HuH-7 (cell line): ENCODE measurements around the gene SRPK1.

Source experiments
- DNase-seq: peaks from one replicate; pipeline ENCODE4 v3.0.0; 2011; ENCODE audit warnings: low spot score

Gene SRPK1

DNA sequence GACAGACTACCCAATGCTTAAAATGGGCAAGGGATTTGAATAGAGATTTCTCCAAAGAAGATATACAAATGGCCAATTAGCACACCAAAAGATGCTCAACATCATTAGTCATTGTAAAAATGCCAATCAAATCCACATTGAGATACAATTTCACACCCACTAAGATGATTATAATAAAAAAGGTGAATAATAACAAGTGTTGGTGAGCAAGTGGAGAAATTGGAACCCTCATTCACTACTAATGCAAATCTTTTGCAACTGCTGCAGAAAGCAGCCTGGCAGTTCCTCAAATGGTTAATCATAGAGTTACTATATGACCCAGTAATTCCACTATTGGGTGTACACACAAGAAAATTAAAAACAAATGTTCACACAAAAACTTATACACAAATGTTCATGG is 103.4 kb downstream of the SRPK1 start:
- DNase-seq, result no peak

DNA sequence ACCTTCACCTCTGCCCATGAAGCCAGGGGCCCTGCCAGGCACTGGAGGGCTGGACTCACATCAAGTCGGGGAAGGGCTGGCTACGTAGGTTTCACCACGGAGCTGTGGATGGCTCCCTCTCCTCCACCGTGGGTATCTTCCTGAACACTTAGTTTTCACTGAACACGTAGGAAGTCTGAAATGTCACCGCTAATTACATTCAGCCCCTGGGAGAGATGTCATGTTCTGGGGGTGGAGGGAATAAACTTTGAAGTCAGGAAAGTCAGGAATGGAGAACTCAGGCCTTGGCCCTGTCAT is 109.3 kb downstream of the SRPK1 start:
- DNase-seq, result no peak

DNA sequence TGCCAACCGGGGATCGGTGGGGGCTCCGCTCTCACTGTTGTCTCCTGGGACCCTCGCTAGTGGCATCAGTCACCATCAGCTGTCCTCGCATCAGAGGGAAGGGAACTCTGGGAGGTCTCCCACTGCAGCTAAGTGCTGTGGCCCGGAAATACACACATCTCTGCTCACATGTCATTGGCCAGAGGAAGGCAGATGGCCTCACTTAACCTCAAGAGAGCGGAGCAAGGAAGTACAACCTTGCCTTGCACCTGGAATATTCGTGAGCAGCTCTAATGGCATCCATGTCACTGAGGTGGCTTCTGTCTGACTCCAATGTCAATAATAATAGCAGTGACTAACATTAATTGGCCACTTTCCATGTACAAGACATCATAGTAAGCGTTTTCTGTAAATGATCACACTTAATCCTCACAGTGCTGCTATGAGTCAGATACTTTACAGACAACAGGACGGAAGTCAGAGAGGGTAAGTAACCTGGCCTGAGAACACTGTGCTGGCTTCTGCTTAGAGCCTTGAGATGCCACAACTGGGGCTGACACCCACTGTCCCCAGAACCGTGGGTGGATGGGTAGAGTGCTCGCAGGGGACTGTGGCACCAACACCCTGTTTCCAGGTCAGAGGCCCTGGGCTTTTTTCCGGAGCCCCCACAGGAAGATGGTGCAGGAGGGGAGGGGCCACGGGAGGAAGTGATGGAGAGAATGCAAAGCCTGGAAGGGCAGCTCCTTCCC is 109.8 kb downstream of the SRPK1 start:
- DNase-seq, result no peak

DNA sequence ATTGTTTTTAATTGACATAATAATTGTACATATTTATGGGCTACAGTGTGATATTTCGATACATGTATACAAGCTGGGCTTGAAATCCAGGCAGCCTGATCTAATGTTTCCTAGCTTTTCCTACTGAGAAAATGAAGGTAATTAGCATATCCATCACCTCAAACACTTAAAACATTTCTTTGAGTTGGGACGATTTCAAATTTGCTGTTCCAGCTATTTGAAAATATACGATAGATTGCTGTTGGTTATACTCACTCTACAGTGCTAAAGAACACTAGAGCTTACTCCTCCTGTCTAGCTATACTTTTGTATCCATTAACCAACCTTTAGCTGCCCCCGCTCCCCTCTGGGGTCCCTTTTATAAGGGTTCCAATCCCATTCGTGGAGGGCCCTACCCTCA is 111.1 kb downstream of the SRPK1 start:
- DNase-seq, result no peak

DNA sequence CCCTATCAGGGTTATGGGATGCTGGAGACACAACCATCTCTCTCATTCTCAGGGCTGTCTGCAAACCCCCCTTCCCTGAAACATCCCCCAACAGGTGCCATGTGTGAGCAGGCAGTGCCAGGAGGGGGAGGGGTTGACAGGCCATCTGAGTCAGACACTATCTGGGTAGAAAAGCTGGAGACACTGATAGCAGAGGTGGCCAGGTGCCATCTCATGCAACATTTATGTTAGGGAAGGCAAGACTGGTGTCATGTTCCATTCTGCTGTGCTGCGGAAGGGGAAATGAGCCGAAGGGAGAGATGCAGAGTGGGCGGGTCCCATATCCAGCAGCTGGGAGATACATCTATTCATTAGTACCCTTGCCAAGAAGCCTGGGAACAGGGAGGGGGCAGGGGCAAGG is 112.2 kb downstream of the SRPK1 start:
- DNase-seq, result no peak

DNA sequence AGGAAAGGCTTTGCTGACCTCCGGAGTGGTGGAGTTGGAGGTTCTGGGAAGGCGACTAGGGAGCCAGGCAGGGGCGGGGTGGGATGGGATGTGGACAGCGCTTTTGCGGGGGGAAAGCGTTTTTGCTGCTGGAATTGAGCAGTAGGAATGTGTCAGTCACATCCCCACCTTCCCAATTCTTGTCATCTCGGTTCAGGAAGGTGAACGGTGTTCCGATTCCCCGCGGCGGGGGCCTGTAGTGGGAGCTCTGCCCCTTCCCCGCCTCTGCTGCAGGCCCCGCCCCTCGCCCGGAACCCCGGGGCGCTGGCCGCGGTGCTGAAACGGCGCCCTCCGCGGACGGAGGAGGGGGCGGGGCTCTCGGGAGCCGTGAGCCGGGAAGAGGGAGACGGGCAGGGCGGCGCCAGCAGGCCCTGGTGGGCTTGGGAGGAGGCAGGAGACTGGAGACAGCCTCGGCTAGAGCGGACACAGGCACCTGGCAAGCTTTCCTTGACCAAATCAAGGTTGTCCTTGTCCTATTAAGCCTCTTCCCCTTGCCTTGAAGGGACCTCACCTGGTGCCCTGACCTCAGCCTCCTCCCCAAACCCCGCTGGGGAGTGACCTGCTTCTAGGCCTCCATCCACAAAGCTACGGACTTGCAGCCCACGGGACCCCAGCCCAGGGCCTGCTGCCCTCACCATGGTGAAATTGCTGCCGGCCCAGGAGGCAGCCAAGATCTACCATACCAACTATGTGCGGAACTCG is 115.7 kb downstream of the SRPK1 start, which contains the start of gene LHFPL5:
Gene LHFPL5, plus strand, starts transcription at position 357 of the 741 bp plus-strand sequence. Its CDS starts 319 bp downstream, at position 676.
- DNase-seq, result peak; percentile 76

DNA sequence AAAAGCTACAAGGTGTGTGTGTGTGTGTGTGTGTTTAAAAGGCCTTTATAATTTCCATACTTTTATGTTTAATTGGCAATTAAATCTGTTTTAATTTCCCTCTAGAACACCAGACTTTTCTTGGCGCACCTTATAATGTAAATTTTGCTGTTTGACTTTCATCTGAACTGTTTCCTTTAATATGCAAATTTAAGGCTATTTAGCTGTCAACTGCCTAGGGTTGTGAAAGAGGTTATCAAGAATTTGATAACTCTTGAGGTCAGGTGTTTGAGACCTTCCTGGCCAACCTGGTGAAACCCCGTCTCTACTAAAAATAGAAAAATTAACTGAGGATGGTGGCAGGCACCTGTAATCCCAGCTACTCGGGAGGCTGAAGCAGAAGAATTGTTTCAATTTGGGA is 119.8 kb downstream of the SRPK1 start:
- DNase-seq, result no peak

DNA sequence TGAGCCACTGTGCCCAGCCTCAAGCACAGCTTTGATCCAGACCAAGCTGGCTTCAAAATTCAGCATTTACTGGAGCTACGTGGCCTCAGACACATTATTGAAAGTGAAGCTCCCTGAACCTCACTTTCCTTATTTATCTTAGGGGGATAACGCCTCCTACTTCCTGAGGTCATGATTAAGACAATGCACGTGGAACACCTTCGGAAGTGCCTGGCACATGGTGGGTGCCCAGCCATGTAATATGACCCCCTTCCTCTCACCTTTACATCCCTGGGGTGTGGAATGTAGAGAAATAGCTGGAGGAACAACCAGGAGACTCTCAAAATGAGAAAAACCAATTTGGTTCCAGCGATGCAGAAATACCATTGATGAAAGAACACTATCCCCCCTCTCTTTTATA is 122.2 kb downstream of the SRPK1 start:
- DNase-seq, result no peak

DNA sequence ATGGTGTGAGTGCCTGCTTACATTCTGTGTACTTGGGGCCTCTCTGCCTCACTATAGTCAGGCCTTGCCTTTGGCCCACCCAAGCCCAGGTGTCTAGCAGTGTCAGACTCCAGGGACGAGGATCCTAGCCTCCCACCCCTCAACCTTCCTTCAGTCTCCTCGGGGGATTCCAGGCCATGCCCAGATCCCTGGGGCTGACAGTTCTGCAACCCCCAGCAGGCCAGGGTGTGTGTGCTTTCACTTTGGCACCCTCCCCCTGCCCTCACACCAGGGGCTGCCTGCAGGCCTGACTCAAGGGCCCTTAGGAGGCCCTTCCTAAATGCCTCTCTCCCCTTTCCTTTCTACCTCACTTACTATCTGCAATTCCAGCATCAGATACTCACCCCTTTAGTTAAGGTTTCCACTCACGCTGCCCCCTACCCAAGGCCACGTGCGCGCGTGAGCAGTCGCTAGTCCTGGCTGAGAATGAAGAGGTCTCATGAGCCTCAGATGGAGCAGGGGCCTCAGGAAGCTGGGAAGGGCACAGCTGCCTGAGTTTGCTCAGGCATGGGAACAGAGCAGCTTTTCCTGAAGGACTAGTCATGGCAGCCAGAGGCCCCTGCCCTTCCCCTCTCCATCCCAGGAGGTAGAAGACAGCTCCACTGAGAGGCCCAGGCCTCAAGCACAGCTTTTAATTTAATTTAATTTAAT is 122.9 kb downstream of the SRPK1 start:
- DNase-seq, result no peak

DNA sequence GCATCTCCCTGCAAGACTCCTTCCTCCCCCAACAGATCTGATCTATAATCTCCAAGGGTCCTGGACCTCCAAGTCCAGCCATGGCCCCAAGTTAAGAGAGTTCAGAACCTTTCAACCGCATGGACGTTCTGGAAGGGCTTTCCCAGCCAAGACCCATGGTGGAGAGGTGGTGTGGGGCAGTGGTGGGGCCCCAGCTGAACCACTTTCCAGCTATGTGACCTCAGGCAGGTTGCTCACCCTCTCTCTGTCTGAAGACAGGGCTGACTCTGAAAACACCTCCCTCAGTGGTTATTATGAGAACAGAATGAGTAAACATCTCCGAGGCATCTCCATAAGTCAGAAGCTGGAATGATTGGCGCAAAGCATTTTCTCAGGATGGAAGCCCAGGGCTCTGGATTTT is 124.7 kb downstream of the SRPK1 start:
- DNase-seq, result no peak

DNA sequence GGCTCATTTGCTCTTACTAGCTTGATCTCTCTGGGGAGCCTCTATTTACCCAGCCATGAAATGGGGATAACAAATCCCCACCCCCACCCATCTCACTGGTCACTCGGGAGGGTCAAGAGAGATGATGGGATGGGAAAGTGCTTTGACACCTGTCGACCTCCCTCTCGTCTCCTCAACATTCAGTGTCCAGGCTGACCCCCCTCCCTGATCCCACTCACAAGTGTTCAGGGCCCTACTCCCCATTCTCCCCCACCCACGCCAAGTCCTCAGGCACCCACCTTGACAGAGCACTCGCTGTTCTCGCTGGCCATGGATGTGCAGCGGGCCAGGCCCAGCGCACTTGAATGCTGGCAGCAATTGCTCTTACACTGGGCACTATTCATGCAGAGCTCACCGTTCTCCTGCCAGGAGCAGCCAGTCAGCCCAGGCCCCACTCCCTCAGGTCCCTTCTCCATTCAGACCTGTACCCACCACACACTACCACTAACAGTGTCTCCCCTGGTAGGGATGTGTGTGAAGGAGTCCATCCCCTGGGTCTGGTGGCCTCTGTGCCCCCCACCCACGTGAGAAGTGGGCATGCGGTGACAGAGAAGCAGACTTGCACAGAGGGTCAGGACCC is 125.3 kb downstream of the SRPK1 start:
- DNase-seq, result no peak

DNA sequence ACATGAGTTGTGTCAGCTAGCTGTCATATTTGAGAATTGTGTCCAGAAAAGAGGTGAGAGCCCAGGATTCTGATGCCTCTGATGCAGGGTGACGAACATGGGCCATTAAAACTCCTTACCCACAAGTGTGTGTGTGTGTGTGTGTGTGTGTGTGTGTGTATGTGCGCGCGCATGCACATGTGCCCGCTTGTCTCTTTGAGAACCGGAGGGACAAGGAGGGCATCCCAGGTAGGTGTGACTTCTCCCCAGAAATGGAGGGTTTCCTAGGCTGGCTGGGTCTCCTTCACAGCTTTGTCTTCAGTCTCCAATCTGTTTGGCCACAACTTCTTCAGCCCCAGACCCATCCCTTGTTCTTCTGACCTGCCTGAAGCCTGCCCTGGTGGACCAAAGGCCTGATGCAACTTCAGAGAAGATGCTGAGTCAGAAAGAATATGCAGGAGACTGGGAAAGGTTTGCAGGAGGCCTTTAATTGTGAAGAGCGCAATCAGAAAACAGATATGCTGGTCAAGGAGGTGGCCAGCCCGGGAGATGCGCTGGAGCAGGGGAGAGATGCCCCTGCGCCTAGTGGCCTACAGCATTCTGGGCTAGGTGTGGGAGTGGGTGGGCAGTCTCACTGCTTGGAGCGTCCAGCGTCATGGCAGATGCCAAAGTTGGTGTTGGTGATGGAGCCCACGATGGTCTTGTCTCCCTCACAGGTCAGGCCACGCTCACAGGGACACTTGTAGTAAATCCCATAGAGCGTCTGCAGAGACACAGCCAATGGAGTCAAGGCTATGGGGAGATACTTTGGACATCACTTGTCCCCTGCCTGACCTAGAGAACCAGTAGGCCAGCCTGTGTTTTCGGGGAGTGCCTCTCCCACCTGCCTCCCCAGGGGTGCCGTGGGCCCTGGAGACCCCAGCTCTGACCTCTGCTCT is 126.1 kb downstream of the SRPK1 start:
- no peak for DNase-seq

DNA sequence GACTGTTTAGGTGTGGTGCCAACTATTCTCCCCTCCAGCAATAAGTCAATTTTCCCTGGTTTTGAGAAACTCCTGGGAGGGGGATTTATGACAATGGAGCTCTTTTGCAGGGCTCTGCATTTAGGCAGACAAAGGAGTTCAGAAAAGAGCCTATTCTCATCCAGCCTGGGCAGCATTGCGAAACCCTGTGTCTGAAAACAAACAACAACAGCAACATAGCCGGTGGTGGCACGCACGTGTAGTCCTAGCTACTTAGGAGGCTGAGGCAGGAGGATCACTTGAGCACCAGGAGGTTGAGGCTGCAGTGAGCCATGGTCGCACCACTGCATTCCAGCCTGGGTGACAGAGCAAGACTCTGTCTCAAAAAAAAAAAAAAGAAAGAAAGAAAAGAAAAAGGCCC is 130.2 kb downstream of the SRPK1 start:
- no peak for DNase-seq

DNA sequence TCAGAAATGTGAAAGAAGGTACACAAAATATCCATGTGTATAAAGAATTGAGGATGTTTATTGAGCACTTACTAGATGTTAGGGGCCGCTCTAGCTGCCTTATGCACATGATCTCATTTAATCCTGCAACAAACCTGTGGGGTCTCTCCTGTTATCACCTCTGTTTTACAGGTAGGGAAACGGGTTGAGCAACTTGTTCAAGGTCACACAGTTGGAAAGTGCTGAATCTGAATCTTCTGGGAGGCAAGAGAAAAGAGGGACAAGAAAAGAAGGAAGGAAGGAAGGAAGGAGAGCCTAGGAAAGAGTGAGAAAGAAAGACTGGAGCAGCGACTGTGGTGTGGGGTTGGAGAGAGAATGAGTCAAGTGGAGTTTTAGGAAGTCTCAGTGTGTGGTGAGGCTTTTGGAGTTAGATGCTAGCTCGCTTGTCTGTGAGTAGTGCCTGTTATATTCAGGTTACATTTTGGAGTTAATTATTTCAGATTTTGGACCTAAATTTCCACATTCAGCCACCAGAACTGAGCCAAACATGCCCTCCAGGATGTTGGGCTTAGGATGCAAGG is 132.4 kb downstream of the SRPK1 start:
- DNase-seq, result no peak

DNA sequence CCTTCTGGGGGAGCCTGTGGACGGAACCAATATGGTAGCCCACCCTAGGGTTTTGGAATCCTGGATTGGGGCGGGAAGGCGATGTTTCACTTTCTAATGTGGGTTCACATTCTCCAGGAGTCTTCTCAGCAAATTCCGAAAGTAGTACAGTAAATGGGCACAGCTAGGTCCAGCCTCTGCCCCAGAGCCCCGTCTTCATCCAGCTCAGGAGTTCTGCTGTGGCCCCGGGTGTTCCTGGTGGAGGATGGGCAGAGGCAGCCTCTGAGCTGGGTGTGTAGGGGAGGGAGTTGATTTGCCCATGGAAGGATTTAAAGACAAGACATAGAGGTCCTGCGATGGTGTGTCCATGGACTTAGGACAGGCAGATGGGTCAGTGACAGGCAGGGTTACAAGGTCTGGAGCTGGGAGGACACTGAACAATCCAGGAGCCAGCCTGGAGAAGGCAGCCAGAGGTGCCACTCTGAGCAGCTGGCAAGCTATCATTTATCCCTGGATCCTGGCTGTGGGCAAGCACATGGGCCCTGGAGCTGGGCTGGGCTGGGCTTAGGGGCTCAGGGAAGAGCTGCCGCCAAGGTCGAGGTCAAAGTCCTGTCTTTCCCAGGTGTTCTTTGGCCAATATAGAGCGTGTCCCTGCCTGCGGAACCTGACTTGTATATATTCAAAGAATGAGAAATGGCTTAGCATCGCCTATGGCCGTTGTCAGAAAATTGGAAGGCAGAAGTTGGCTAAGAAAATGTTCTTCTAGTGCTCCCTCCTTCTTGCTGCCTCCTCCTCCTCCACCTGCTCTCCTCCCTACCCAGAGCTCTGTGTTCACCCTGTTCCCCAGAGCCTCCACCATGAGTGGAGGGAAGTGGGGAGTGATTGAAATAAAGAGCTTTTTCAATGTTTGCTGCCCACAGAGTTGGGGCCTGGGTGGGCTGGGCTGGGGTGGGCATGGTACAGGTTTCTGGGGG is 133.4 kb downstream of the SRPK1 start:
- DNase-seq, result no peak

DNA sequence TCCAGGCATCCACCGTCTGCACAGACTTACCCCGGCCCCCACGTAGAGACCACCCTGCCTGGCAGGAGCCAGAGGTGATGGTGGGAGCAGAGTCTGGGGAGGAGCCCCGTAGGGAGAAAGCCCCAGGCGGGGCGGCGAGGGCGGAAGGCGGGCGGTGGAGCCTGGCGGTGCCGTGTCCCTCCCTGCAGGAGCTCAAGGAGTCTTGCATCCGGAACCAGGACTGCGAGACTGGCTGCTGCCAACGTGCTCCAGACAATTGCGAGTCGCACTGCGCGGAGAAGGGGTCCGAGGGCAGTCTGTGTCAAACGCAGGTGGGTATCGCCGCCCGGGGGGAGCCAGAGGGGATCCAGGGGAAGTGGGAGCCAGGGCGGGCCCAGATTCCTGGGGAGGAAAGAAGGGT is 134.1 kb downstream of the SRPK1 start:
- no peak for DNase-seq

DNA sequence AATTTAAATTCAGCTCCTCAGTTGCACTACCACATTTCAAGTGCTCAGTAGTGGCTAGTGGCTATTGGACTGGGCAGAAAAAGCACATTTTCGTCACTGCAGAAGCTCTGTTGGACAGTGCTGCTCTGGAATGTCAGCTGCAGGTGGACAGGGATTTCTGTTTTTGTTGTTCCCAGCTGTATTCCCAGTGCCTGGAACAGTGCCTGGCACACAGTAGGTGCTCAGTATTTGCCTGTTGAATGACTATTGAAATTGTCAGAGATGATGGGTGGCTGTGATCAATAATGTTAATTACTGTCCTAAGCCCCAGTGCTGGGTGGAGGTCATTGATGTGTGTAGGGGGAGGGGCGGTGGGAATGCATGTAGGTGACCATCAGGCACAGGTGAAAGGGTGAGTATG is 134.6 kb downstream of the SRPK1 start:
- no peak for DNase-seq

DNA sequence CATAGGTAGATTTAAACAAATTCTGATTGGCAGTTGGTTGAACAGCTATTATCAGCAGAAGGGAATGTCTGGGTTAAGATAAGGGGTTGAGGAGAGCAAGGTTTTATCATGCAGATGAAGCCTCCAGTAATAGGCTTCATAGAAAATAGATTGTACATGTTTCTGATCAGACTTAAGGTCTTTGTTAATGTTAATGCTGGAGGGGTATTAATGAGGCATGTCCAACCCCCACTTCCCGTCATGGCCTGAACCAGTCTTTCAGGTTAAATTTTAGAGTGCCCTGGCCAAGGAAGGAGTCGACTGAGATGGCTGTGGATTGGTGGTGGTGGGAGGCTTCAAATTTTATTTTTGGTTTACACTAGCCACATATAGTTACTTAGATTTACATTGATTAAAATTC is 136.7 kb downstream of the SRPK1 start:
- DNase-seq, result no peak
